ENCODE measurements around the gene WFIKKN2. TPM values are rescaled to one million over a fixed set of nuclear protein-coding genes. Genes with fewer than 3 reads are reported as not detected.

WFIKKN2 gene
- total and polyA plus RNA-seq, 2 of the 8 experiments (the other 6 are each of a cell fraction or from before 2014, with no cell fraction given): 0.07 to 0.30 TPM

- Histone ChIP-seq H4K20me1 (replicated peaks in 1 of 2; ENCODE audit: control insufficient read depth in 1 of 2, insufficient read depth in 2 of 2, low read length in 2 of 2) (no peaks in the 10 kb centered on the region), H3K56ac (replicated peaks; ENCODE audit: insufficient read length, low read depth, low read length) (no peak overlapping the region), H3K23ac (ENCODE audit: insufficient read length) (no peak overlapping the region), H3K27ac (ENCODE audit: low read depth, low read length) (no peak overlapping the region), H3K4me1 (replicated peaks in 1 of 4; ENCODE audit: control insufficient read depth in 3 of 4, insufficient read depth in 4 of 4, low read length in 3 of 4) (peaks cover 0 to 3% (median 0%) of the 10 kb centered on the region in 4 experiments; a peak in 2 of 7 replicates), H2BK120ac (replicated peaks; ENCODE audit: low read depth, low read length) (no peak overlapping the region), H2BK20ac (ENCODE audit: low read length) (peak overlapping the region; percentile 75; the same call in 1 of the 2 replicates), H3K14ac (ENCODE audit: insufficient read length) (no peak overlapping the region), H3K36me3 (ENCODE audit: control insufficient read depth in 2 of 4, insufficient read depth in 4 of 4, low read length in 3 of 4) (no peaks in the 10 kb centered on the region), H2BK5ac (ENCODE audit: low read depth, low read length) (peak overlapping the region; percentile 44; the same call in 1 of the 2 replicates), H3K18ac (ENCODE audit: extremely low read depth, low read length) (peak overlapping the region; percentile 60), H3K79me1 (ENCODE audit: low read depth, low read length) (no peaks in the 10 kb centered on the region), H2AFZ (ENCODE audit: low read length) (no peak overlapping the region), H3K79me2 (ENCODE audit: control insufficient read depth in 1 of 2, insufficient read depth in 2 of 2, low read length in 2 of 2) (no peaks in the 10 kb centered on the region), H4K91ac (replicated peaks; ENCODE audit: insufficient read length, low read length) (no peak overlapping the region), H3K4ac (replicated peaks; ENCODE audit: insufficient read length, low read depth, low read length) (no peak overlapping the region), H3K23me2 (ENCODE audit: low read depth, low read length) (no peaks in the 10 kb centered on the region), H3K9me3 (ENCODE audit: insufficient read depth in 2 of 2, low read depth in 1 of 2, low read length in 1 of 2) (no peaks in the 10 kb centered on the region), H2AK5ac (ENCODE audit: low read depth, low read length) (0 out of 2 replicates have a peak overlapping the region, but pooled peaks have one; percentile 24), H2BK12ac (ENCODE audit: low read depth, low read length) (no peak overlapping the region), H3K9ac (replicated peaks in 1 of 4; ENCODE audit: extremely low read depth in 1 of 4, low read depth in 3 of 4, low read length in 3 of 4) (no peak overlapping the region), H4K8ac (ENCODE audit: extremely low read depth, insufficient read depth, low read length) (no peak overlapping the region), H3K4me2 (ENCODE audit: insufficient read depth in 1 of 2, low read depth in 2 of 2, low read length in 2 of 2) (no peak overlapping the region), H2BK15ac (ENCODE audit: low read length) (no peak overlapping the region), H3K27me3 (replicated peaks in 1 of 4; ENCODE audit: control insufficient read depth in 3 of 4, extremely low read depth in 1 of 4, insufficient read depth in 3 of 4, low read length in 3 of 4) (no peaks in the 10 kb centered on the region), H3K4me3 (ENCODE audit: extremely low read depth in 1 of 4, insufficient read depth in 2 of 4, low read depth in 3 of 4, low read length in 4 of 4) (no peak overlapping the region), H4K5ac (ENCODE audit: insufficient read length, low read depth, low read length) (no peak overlapping the region)
- no peak for FAIRE-seq
- CTCF ChIA-PET (ENCODE audit: partially characterized antibody): interaction anchor here (0.7 to 7.1 kb wide), 17 partner anchors 12 to 236 kb away, joined by 3 to 223 read pairs (median 10); partner anchors contain the start of genes TOB1 and WFIKKN2
- POLR2A ChIA-PET (ENCODE audit: partially characterized antibody): interaction anchor here (1.0 to 1.6 kb wide), 5 partner anchors 44 to 78 kb away, joined by 3 to 4 read pairs (median 3); no protein-coding TSS in a partner anchor
- DNase-seq (ENCODE audit: low read depth in 1 of 2, low spot score in 2 of 2): no peak
- WGBS, 2 experiments (ENCODE audit: extremely low coverage in 1 of 2, insufficient coverage in 1 of 2, insufficient read length in 1 of 2, insufficient replicate concordance in 2 of 2, low coverage in 1 of 2, low lambda C conversion rate in 2 of 2, missing lambda C conversion rate in 1 of 2): 88% methylated on average over 8 of the region's 9 CpGs; no CpG with 5 or more reads in 1 of the 2 experiments
- TF ChIP-seq BACH1 (IDR thresholded peaks at IDR 0.05; ENCODE audit: low read length) (no peak), TEAD4 (IDR thresholded peaks at IDR 0.05; ENCODE audit: low read depth, low read length) (no peak), CHD2 (IDR thresholded peaks at IDR 0.05; ENCODE audit: low read length) (no peak), TCF12 (IDR thresholded peaks at IDR 0.05; ENCODE audit: low read depth, low read length) (no peak), SIRT6 (IDR thresholded peaks at IDR 0.05; ENCODE audit: low read length) (no peak), CEBPB (IDR thresholded peaks at IDR 0.05; ENCODE audit: low read depth, low read length) (no peak), RNF2 (IDR thresholded peaks at IDR 0.05; ENCODE audit: borderline replicate concordance, low read depth, low read length, missing control alignments, poor library complexity, severe bottlenecking) (no peak), YY1 (IDR thresholded peaks at IDR 0.05; ENCODE audit: low read depth, low read length) (no peak), EZH2 (IDR thresholded peaks at IDR 0.05; ENCODE audit: low read depth, low read length, severe bottlenecking) (no peak), SAP30 (IDR thresholded peaks at IDR 0.05; ENCODE audit: insufficient read depth, insufficient replicate concordance, low read length) (no peak), HDAC2 (IDR thresholded peaks at IDR 0.05; ENCODE audit: borderline replicate concordance in 1 of 2, low read depth in 2 of 2, low read length in 2 of 2) (no peak), JUN (IDR thresholded peaks at IDR 0.05; ENCODE audit: low read depth, low read length) (no peak)
Observed at GRCh38 chr17:50785946-50786570, 49.3 kb upstream of the WFIKKN2 start.

All from H1 (cell line).